Endothelial cell (in vitro differentiated cells): ENCODE results near the gene CCSER1. TPM values are rescaled to one million over a fixed set of nuclear protein-coding genes. Genes with fewer than 3 reads are reported as not detected.
"Not testable (repeated sequence)": the region's sequence is repeated elsewhere in the genome, so short reads cannot be mapped to it uniquely, and the experiment has no call there.

ENCODE experiments used
- DNase-seq: peaks from one replicate; pipeline ENCODE4 v3.0.0; 2021; ENCODE audit warnings: low spot score
- H3K27ac Mint-ChIP-seq: one replicate; pipeline ENCODE4 v1.8.0; 2021; ENCODE audit warnings: mixed read lengths, inconsistent platforms; ENCODE audit not compliant: unreplicated experiment
- H3K27me3 Mint-ChIP-seq: one replicate; pipeline ENCODE4 v1.8.0; 2021; ENCODE audit warnings: mild to moderate bottlenecking, moderate library complexity, mixed read lengths, inconsistent platforms; ENCODE audit not compliant: unreplicated experiment
- H3K36me3 Mint-ChIP-seq: one replicate; pipeline ENCODE4 v1.8.0; 2021; ENCODE audit warnings: mild to moderate bottlenecking, low read depth, mixed read lengths, inconsistent platforms; ENCODE audit not compliant: unreplicated experiment
- H3K4me1 Mint-ChIP-seq: one replicate; pipeline ENCODE4 v1.8.0; 2021; ENCODE audit warnings: mild to moderate bottlenecking, mixed read lengths, inconsistent platforms; ENCODE audit not compliant: unreplicated experiment
- H3K4me3 Mint-ChIP-seq: one replicate; pipeline ENCODE4 v1.8.0; 2021; ENCODE audit warnings: mild to moderate bottlenecking, mixed read lengths, inconsistent platforms; ENCODE audit not compliant: unreplicated experiment
- H3K9me3 Mint-ChIP-seq: one replicate; pipeline ENCODE4 v1.8.0; 2021; ENCODE audit warnings: mixed read lengths, inconsistent platforms; ENCODE audit not compliant: unreplicated experiment
- CTCF ChIP-seq: fragments of 200-600 bp; sonication (generic); IDR thresholded peaks from one replicate; pipeline ENCODE4 v1.5.0; 2021; ENCODE audit warnings: antibody characterized with exemption; ENCODE audit not compliant: unreplicated experiment
- total RNA-seq: library from RNA; stranded (reverse); fragmentation: NEBNext Ultra II Directional; extraction: Animal tissue kit (Norgen Biotek cat#: 25700); gene quantifications from one replicate; pipeline ENCODE4 v1.2.1, GENCODE V29; 2021; ENCODE audit not compliant: unreplicated experiment

Gene CCSER1
- total RNA-seq, 1 donor from 2014 or later = 3.0 TPM

GRCh38 chr4:91317434-91317833 lies 1190.2 kb downstream of the CCSER1 start:
- DNase-seq = no peak
- no peak for TF ChIP-seq CTCF
- Mint-ChIP-seq H3K27ac (no peak overlapping the region), H3K36me3 (no peaks in the 10 kb centered on the region), H3K4me1 (peaks cover 4% of the 10 kb centered on the region), H3K27me3 (peaks cover 2% of the 10 kb centered on the region), H3K9me3 (no peaks in the 10 kb centered on the region), H3K4me3 (no peak overlapping the region)

GRCh38 chr4:91319556-91320268 lies 1192.5 kb downstream of the CCSER1 start:
- TF ChIP-seq CTCF = no peak
- no peak overlapping the region for H3K27ac Mint-ChIP-seq
- peaks cover 4% of the 10 kb centered on the region for H3K4me1 Mint-ChIP-seq
- DNase-seq = no peak
- H3K4me3 Mint-ChIP-seq = no peak overlapping the region
- H3K36me3 Mint-ChIP-seq = no peaks in the 10 kb centered on the region
- peaks cover 2% of the 10 kb centered on the region for H3K27me3 Mint-ChIP-seq
- no peaks in the 10 kb centered on the region for H3K9me3 Mint-ChIP-seq

- TF ChIP-seq CTCF = no peak
- no peak overlapping the region for H3K27ac Mint-ChIP-seq
- H3K4me3 Mint-ChIP-seq = no peak overlapping the region
- no peak for DNase-seq
- H3K4me1 Mint-ChIP-seq = peaks cover 4% of the 10 kb centered on the region
- H3K36me3 Mint-ChIP-seq = peaks cover 10% of the 10 kb centered on the region
- peaks cover 2% of the 10 kb centered on the region for H3K27me3 Mint-ChIP-seq
- H3K9me3 Mint-ChIP-seq = peaks cover 13% of the 10 kb centered on the region
These were observed 1195.8 kb downstream of the CCSER1 start for GRCh38 chr4:91322961-91323360.

- no peak for DNase-seq
- no peaks in the 10 kb centered on the region for H3K4me1 Mint-ChIP-seq
- H3K27ac Mint-ChIP-seq = no peak overlapping the region
- no peak overlapping the region for H3K4me3 Mint-ChIP-seq
- TF ChIP-seq CTCF = no peak
- H3K9me3 Mint-ChIP-seq = peaks cover 18% of the 10 kb centered on the region
- peaks cover 11% of the 10 kb centered on the region for H3K36me3 Mint-ChIP-seq
- peaks cover 2% of the 10 kb centered on the region for H3K27me3 Mint-ChIP-seq
These were observed 1198.3 kb downstream of the CCSER1 start for GRCh38 chr4:91325495-91325894.

- peaks cover 11% of the 10 kb centered on the region for H3K36me3 Mint-ChIP-seq
- H3K4me3 Mint-ChIP-seq, DNase-seq, H3K4me1 Mint-ChIP-seq, H3K27ac Mint-ChIP-seq, H3K27me3 Mint-ChIP-seq: not testable (repeated sequence)
- H3K9me3 Mint-ChIP-seq = peaks cover 18% of the 10 kb centered on the region
These were observed 1199.0 kb downstream of the CCSER1 start for GRCh38 chr4:91326167-91326566.
